Measurements from ENCODE around the gene RNF149.

DNA sequence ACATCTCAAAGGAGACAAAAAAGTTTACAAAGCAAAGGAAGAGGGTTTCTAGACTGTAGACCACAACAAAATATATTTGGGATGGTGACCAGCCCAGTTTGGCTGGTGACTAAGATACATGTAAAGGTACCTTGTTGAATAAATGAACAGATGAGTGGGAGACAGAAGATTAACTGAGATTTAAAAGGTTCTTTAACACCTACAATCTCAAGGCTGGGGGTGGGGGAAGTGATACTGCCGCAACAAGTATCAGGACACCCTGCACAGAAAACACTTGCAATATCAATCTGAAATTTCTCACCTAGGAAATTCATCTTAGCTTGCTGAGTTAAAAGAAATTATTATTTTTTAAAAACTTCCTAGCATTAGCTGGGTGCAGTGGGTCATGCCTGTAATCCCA lies 8.3 kb downstream of the RNF149 start:
- TF ChIP-seq, protein P1, sequence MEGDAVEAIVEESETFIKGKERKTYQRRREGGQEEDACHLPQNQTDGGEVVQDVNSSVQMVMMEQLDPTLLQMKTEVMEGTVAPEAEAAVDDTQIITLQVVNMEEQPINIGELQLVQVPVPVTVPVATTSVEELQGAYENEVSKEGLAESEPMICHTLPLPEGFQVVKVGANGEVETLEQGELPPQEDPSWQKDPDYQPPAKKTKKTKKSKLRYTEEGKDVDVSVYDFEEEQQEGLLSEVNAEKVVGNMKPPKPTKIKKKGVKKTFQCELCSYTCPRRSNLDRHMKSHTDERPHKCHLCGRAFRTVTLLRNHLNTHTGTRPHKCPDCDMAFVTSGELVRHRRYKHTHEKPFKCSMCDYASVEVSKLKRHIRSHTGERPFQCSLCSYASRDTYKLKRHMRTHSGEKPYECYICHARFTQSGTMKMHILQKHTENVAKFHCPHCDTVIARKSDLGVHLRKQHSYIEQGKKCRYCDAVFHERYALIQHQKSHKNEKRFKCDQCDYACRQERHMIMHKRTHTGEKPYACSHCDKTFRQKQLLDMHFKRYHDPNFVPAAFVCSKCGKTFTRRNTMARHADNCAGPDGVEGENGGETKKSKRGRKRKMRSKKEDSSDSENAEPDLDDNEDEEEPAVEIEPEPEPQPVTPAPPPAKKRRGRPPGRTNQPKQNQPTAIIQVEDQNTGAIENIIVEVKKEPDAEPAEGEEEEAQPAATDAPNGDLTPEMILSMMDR (conservative IDR thresholded peaks at IDR 0.05 in 1 of 2, IDR thresholded peaks at IDR 0.05 in 1 of 2; ENCODE audit: low read depth in 1 of 2, low read length in 2 of 2) = no peak
- TF ChIP-seq EZH2 (IDR thresholded peaks at IDR 0.05; ENCODE audit: low read length, missing control alignments) = no peak
